MM.1S (cell line): ENCODE measurements around the gene CEP63.

Experiments
- CTCF ChIP-seq: fragments of 300-600 bp; sonication (generic); IDR thresholded peaks from 2 replicates; pipeline ENCODE4 v1.5.1; 2016; ENCODE audit warnings: antibody characterized with exemption, low read length, mixed read lengths
- EZH2 ChIP-seq: fragments of 300-600 bp; sonication (generic); optimal IDR thresholded peaks from 2 replicates; pipeline ENCODE3; 2017; ENCODE audit warnings: low read depth, mild to moderate bottlenecking, antibody characterized with exemption, low read length, mixed read lengths
- EZH2phosphoT487 ChIP-seq: fragments of 300-600 bp; sonication (generic); IDR thresholded peaks from 2 replicates; pipeline ENCODE4 v1.6.1; 2018; ENCODE audit warnings: antibody characterized with exemption, low read length

GRCh38 chr3:134474956-134475355, 10.9 kb upstream of the CEP63 start:
- TF ChIP-seq EZH2phosphoT487, result no peak
- no peak for TF ChIP-seq CTCF
- TF ChIP-seq EZH2, result no peak
